ENCODE measurements around the gene GPHN.
"Not testable (repeated sequence)": the region's sequence is repeated elsewhere in the genome, so short reads cannot be mapped to it uniquely, and the experiment has no call there.

The GPHN gene

GRCh38 chr14:66827182-66827581, 319.2 kb downstream of the GPHN start:
- no peak for DNase-seq

- DNase-seq: no peak
Observed at GRCh38 chr14:66831173-66831572, 323.2 kb downstream of the GPHN start.

- DNase-seq: no peak
Observed at GRCh38 chr14:66833816-66834215, 325.9 kb downstream of the GPHN start.

- not testable (repeated sequence) for DNase-seq
Observed at GRCh38 chr14:66837436-66837835, 329.5 kb downstream of the GPHN start.

GRCh38 chr14:66842911-66843512, 335.1 kb downstream of the GPHN start:
- no peak for DNase-seq

- DNase-seq: no peak
Observed at GRCh38 chr14:66850258-66850888, 342.4 kb downstream of the GPHN start.

GRCh38 chr14:66853311-66853710, 345.4 kb downstream of the GPHN start:
- DNase-seq: no peak

- DNase-seq: no peak
Observed at GRCh38 chr14:66857867-66858266, 349.9 kb downstream of the GPHN start.

GRCh38 chr14:66859063-66859671, 351.2 kb downstream of the GPHN start:
- no peak for DNase-seq

GRCh38 chr14:66881596-66881995, 373.6 kb downstream of the GPHN start:
- no peak for DNase-seq

- no peak for DNase-seq
Observed at GRCh38 chr14:66884149-66884548, 376.2 kb downstream of the GPHN start.

- DNase-seq: no peak
Observed at GRCh38 chr14:66900719-66901118, 392.8 kb downstream of the GPHN start.

- DNase-seq: no peak
Observed at GRCh38 chr14:66910311-66910840, 402.4 kb downstream of the GPHN start.

GRCh38 chr14:66916421-66916820, 408.5 kb downstream of the GPHN start:
- DNase-seq: no peak

- DNase-seq: no peak
Observed at GRCh38 chr14:66918527-66918926, 410.6 kb downstream of the GPHN start.

- DNase-seq: no peak
Observed at GRCh38 chr14:66920196-66920595, 412.2 kb downstream of the GPHN start.

- no peak for DNase-seq
Observed at GRCh38 chr14:66923251-66923650, 415.3 kb downstream of the GPHN start.

GRCh38 chr14:66939409-66939808, 431.5 kb downstream of the GPHN start:
- no peak for DNase-seq

GRCh38 chr14:66944872-66945271, 436.9 kb downstream of the GPHN start:
- peak in 1 of 2 experiments; percentile 28 for DNase-seq

- DNase-seq: no peak
Observed at GRCh38 chr14:66955159-66955558, 447.2 kb downstream of the GPHN start.

- no peak for DNase-seq
Observed at GRCh38 chr14:66959437-66960050, 451.6 kb downstream of the GPHN start.

- DNase-seq: no peak
Observed at GRCh38 chr14:66965831-66966230, 457.9 kb downstream of the GPHN start.

- DNase-seq: no peak
Observed at GRCh38 chr14:66972469-66972868, 464.5 kb downstream of the GPHN start.

All from NCI-H1930 (cell line).